Measurements from ENCODE around the gene PLAC8L1.

The PLAC8L1 gene

GRCh38 chr5:146107901-146108300 lies 2.5 kb upstream of the PLAC8L1 start:
- no peak for DNase-seq
- no peaks in the 10 kb centered on the region for H3K4me1 Mint-ChIP-seq
- TF ChIP-seq, protein P1, sequence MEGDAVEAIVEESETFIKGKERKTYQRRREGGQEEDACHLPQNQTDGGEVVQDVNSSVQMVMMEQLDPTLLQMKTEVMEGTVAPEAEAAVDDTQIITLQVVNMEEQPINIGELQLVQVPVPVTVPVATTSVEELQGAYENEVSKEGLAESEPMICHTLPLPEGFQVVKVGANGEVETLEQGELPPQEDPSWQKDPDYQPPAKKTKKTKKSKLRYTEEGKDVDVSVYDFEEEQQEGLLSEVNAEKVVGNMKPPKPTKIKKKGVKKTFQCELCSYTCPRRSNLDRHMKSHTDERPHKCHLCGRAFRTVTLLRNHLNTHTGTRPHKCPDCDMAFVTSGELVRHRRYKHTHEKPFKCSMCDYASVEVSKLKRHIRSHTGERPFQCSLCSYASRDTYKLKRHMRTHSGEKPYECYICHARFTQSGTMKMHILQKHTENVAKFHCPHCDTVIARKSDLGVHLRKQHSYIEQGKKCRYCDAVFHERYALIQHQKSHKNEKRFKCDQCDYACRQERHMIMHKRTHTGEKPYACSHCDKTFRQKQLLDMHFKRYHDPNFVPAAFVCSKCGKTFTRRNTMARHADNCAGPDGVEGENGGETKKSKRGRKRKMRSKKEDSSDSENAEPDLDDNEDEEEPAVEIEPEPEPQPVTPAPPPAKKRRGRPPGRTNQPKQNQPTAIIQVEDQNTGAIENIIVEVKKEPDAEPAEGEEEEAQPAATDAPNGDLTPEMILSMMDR (IDR thresholded peaks at IDR 0.05): no peak

DNA sequence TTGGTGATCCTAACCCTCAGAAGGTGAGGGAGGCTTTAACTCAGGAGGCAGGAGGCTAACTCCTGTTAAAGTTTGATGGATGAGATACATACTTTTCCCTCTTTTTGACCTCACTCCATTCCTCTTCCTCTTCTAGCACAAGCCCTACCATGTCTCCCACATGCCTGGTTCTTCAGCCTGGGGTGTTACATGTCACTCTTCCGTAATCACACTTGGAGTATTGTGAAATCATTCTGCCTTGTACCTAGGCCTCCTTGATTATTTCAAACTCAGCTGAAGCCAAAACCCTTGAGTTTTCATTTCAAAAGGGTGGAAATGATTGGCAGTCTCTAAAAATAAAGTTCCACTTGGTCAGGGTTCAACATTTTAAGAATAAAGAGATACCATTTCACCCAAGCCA lies 1.8 kb downstream of the PLAC8L1 start:
- H3K9me3 Mint-ChIP-seq: no peaks in the 10 kb centered on the region
- H3K4me1 Mint-ChIP-seq: no peaks in the 10 kb centered on the region
- H3K4me3 Mint-ChIP-seq: no peak overlapping the region
- TF ChIP-seq, protein P1 (IDR thresholded peaks at IDR 0.05): no peak
- peaks cover 14% of the 10 kb centered on the region for H3K36me3 Mint-ChIP-seq (ENCODE audit: low read depth)
- no peak for DNase-seq
- H3K27me3 Mint-ChIP-seq (ENCODE audit: low read depth, poor library complexity): no peaks in the 10 kb centered on the region
- peak overlapping the region; percentile 21 for H3K27ac Mint-ChIP-seq

More at GRCh38 chr5:146107901-146108300, 2.5 kb upstream of the PLAC8L1 start:
- Mint-ChIP-seq H3K27ac (no peak overlapping the region), H3K9me3 (no peaks in the 10 kb centered on the region), H3K27me3 (ENCODE audit: low read depth, poor library complexity) (no peaks in the 10 kb centered on the region), H3K36me3 (ENCODE audit: low read depth) (peaks cover 33% of the 10 kb centered on the region), H3K4me3 (no peak overlapping the region)

- H3K27ac Mint-ChIP-seq: no peak overlapping the region
- no peak for DNase-seq
- no peaks in the 10 kb centered on the region for H3K9me3 Mint-ChIP-seq
- peaks cover 10% of the 10 kb centered on the region for H3K36me3 Mint-ChIP-seq (ENCODE audit: low read depth)
- no peaks in the 10 kb centered on the region for H3K27me3 Mint-ChIP-seq (ENCODE audit: low read depth, poor library complexity)
- H3K4me1 Mint-ChIP-seq: no peaks in the 10 kb centered on the region
- H3K4me3 Mint-ChIP-seq: no peak overlapping the region
- TF ChIP-seq, protein P1 (IDR thresholded peaks at IDR 0.05): no peak
Measured at GRCh38 chr5:146101646-146102045, 3.7 kb downstream of the PLAC8L1 start.

DNA sequence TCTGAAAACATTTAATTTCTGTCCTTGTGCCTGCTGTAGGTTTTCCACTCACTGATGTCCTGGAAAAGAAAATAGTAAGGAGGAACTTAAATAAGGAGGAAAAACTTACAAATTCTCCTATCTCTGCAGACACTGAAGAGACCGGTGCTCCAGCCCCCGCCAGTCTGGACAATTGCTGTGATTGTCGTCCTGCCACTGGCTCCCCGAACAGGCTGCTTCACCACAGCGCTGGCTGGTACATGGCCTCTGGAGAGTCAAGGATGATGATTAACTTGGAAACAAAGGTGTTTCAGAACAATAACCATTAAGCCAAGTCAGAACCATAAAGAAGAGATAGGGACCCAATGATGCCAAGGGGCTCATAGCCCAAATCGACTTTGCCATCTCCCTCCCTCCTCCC lies 7.3 kb downstream of the PLAC8L1 start:
- Mint-ChIP-seq H3K27ac (no peak overlapping the region), H3K27me3 (ENCODE audit: low read depth, poor library complexity) (no peaks in the 10 kb centered on the region), H3K4me3 (no peak overlapping the region), H3K4me1 (no peaks in the 10 kb centered on the region), H3K9me3 (no peaks in the 10 kb centered on the region), H3K36me3 (ENCODE audit: low read depth) (no peaks in the 10 kb centered on the region)
- TF ChIP-seq, protein P1 (IDR thresholded peaks at IDR 0.05): no peak
- no peak for DNase-seq

GRCh38 chr5:146091881-146092280 lies 13.5 kb downstream of the PLAC8L1 start:
- DNase-seq: no peak
- Mint-ChIP-seq H3K9me3 (no peaks in the 10 kb centered on the region), H3K27ac (no peak overlapping the region), H3K4me3 (no peak overlapping the region), H3K36me3 (ENCODE audit: low read depth) (no peaks in the 10 kb centered on the region), H3K27me3 (ENCODE audit: low read depth, poor library complexity) (no peaks in the 10 kb centered on the region), H3K4me1 (no peaks in the 10 kb centered on the region)
- TF ChIP-seq, protein P1 (IDR thresholded peaks at IDR 0.05): no peak

DNA sequence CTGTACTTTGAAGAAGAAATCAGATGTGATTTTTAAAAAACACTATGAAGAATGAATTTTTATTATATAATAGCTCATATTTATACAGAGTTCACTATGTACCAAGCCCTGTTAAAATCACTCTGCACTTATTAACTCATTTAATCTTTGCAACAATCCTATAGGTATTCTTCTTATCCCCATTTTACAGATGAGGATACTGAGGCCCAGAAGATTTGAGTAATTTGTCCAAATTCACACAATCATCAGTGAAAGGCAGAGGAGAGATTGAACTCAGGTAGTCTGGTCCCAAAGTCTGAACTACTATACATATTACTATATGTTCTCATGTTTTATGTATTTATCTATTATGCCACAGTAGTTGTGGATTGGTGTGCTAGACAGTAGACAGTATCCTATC lies 16.1 kb downstream of the PLAC8L1 start:
- no peak for DNase-seq
- TF ChIP-seq, protein P1 (IDR thresholded peaks at IDR 0.05): no peak
- peaks cover 3% of the 10 kb centered on the region for H3K9me3 Mint-ChIP-seq
- H3K27me3 Mint-ChIP-seq (ENCODE audit: low read depth, poor library complexity): no peaks in the 10 kb centered on the region
- no peak overlapping the region for H3K27ac Mint-ChIP-seq
- no peak overlapping the region for H3K4me3 Mint-ChIP-seq
- no peaks in the 10 kb centered on the region for H3K4me1 Mint-ChIP-seq
- H3K36me3 Mint-ChIP-seq (ENCODE audit: low read depth): no peaks in the 10 kb centered on the region

Data from nephron progenitor cell (in vitro differentiated cells).